ENCODE data around the gene CACFD1.

Gene CACFD1

GRCh38 chr9:133483611-133484010 is 23.8 kb downstream of the CACFD1 start:
- DNase-seq (ENCODE audit: low read depth in 2 of 2): no peak

GRCh38 chr9:133484671-133485437 is 25.1 kb downstream of the CACFD1 start:
- no peak for DNase-seq (ENCODE audit: low read depth in 2 of 2)

DNA sequence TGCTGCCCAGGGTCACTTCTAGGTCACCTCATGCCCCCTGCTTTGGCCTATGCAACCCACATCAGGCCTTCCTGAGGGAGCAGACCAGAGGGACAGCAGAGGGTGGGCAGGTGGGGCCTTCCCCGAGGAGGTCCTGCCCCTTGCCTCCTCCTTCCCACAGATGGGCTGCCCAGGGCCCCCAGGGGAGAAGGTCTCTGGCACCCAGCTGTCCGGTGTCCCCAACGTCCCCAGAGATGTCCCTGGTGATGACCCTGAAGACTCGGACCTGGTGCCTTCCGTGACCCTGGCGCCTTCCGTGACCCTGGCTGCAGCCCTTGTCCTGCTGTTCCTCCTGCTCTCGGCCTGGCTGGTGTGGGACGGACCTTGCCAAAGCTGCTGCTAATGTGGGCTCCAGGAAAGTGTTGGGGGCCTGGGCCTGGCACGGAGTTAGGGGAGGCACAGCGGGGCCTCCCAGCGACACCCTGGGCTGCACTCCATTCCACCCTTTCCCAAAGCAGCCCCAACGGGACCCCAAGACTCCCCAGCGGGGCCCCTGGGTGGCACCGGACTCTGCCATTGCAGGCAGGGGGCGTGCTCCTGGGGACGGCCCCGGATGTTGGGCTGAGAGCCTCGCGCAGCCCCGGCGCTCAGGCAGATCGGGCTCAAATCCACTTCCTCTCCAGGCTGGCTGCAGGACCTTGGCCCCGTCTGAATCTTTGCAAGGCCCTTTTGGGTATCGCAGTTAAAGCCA is 25.9 kb downstream of the CACFD1 start:
- no peak for DNase-seq (ENCODE audit: low read depth in 2 of 2)

- DNase-seq (ENCODE audit: low read depth in 2 of 2): no peak
Observed at GRCh38 chr9:133487331-133487725, 27.6 kb downstream of the CACFD1 start.

GRCh38 chr9:133488686-133489252 is 29.0 kb downstream of the CACFD1 start:
- no peak for DNase-seq (ENCODE audit: low read depth in 2 of 2)

GRCh38 chr9:133489253-133490190 is 29.7 kb downstream of the CACFD1 start:
- DNase-seq (ENCODE audit: low read depth in 2 of 2): no peak

- DNase-seq (ENCODE audit: low read depth in 2 of 2): no peak
Observed at GRCh38 chr9:133490201-133490681, 30.5 kb downstream of the CACFD1 start.

DNA sequence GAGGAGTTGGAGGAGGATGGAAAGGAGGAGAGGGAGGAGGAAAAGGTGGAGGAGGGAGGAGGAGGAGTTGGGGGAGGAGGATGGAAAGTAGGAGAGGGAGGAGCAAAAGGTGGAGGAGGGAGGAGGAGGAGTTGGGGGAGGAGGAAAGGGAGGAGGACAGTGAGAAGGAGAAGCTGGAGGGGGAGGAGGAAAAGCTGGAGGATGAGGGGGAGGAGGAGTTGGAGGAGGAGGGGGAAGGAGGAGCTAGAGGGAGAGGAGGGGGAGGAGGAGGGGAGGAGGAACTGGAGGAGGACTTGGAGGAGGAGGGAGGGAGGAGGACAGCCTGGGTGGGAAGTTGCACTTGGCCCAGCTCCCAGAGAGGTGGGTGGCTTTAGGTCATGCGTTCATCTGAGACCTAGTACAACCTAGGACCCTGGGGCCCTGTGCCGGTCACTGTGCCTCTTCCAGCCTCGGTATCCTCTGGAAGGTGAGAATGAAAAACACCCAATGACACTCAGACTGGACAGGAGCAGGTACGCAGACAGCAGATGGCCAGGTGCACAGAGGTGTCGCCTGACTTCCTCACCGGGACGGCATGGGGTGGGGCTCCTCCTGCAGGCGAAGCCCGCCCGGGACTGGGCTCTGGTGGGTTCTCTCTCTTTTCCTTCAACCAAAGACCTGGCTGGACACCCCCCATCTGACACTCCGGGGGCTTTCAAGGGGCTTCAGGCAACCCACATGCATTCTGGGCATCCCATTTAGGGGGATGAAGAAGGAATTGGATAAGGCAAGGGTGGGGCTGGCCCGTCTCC is 31.3 kb downstream of the CACFD1 start:
- DNase-seq (ENCODE audit: low read depth in 2 of 2): no peak

- no peak for DNase-seq (ENCODE audit: low read depth in 2 of 2)
Observed at GRCh38 chr9:133491656-133491925, 31.8 kb downstream of the CACFD1 start.

- DNase-seq (ENCODE audit: low read depth in 2 of 2): no peak
Observed at GRCh38 chr9:133492061-133493021, 32.6 kb downstream of the CACFD1 start.

DNA sequence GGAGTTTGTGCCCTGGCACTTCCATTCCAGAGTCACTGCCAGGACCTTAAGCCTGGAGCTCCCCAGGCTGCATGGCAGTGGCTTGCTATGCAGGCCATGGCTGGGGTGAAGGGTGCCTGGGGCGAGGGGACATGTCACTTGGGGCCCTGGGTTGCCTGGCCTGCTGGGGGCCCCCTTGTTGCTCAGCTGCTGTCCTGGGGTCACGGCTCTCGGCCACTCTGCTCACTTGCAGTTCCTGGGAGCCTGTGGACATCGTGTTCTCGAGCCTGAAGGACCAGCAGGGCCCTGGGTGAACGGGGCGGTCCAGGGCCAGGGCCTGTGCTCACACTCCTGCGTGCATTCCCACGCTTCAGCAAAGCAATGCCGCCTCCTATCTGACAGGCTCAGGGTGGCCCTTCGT is 33.6 kb downstream of the CACFD1 start:
- DNase-seq (ENCODE audit: low read depth in 2 of 2): no peak

DNA sequence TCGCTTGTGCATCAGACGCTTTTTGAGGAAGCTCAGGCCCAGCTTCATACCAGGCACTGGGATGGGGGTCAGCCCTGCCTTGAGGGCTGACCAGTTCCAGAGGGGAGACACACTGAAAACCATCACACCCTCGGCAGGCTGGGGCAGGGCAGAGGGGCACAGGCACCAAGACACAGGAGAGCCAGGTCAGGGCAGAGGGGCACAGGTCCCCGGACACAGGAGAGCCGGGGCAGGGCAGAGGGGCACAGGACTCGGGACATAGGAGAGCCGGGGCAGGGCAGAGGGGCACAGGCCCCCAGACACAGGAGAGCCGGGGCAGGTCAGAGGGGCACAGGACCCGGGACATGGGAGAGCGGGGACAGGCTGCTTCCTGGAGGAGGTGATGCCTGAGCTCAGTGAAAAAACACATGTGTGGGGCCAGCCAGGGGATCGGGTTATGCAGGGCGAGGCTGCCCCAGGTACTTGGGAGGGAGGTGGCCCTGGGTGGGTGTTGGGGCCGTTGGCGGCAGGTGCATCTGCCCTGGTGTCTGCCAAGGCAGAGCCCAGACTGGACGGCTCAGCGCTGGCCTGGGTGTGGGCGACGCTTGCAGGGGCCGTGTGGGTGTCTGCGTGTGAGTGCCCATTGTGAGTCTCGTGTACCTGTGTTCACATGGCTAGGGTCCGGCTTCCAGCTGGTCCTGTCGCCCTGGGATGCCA is 34.2 kb downstream of the CACFD1 start:
- no peak for DNase-seq (ENCODE audit: low read depth in 2 of 2)

- no peak for DNase-seq (ENCODE audit: low read depth in 2 of 2)
Observed at GRCh38 chr9:133494636-133495326, 35.0 kb downstream of the CACFD1 start.

DNA sequence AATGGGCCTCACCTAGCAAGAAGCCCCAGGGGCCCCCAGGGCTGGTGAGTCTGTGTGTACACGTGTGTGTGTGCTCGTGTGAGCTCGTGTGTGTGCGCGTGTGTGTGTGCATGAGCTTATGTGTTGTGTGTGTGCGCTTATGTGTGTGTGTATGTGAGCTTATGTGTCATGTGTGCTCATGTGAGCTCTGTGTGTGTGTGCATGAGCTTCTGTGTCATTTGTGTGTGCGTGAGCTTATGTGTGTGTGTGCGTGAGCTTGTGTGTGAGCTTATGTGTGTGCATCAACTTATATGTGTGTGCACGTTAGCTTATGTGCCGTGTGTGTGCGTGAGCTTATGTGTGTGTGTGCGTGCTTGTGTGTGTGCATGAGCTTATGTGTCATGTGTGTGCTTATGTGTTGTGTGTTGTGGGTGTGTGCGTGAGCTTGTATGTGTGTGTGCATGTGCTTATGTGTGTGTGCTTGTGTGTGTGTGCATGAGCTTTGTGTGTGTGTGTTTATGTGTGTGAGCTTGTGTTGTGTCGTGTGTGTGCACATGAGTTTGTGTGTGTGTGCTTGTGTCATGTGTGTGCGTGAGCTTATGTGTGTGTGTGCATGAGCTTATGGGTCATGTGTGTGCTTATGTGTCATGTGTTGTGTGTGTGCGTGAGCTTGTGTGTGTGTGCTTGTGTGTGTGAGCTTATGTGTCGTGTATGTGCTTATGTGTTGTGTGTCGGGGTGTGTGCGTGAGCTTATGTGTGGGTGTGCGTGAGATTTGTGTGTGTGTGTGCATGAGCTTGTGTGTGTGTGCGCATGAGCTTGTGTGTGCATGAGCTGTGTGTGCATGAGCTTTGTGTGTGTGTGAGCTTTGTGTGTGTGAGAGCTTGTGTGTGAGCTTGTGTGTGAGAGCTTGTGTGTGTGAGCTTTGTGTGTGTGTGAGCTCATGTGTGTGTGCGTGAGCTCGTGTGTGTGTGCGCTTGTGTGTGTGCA is 35.8 kb downstream of the CACFD1 start:
- no peak for DNase-seq (ENCODE audit: low read depth in 2 of 2)

DNA sequence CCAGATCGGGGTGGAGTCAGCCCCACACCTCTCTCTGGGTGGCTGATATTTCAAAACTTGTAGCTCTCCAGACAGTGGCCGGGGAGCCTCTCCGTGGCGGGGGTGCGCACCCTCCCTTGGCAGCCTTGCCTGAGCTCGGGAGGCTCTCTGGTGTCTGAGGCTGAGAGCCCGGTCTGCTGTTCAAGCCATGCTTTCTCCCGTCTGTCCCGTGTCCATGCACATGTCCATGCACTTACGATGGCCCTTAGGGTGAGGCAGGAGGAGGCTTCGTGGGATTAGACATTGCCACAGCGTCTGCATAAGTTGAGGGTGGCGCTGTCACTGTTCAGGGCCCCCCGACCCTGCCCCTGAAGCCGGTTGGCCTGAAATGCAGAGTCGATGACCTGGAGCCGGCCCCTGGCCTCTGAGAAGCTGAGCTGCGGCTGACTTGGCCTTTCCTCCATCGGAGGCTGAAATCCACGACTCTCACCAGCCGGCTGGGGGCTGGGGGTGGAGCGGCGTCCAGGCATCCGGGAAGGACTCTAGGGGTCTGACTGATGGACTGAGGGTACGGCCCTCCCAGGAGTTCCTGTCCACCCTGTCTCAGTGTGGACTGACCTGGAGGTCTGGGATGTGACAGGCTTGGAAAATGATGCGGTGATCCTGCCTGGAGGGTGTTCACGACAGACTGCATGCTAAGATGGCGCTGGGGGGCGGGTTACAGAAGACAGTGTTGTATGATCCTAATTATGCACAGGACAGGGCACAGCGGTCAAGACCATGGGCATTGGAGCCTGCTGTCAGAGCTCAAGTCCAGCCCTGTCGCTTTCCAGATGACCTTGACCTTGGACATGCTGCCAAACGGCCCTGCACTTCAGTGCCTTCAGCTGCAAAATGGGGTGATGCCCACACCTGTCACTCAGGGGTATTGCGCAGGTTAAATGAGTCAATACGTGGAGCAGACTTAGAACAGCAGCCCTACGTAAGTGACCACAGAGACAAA is 37.4 kb downstream of the CACFD1 start:
- DNase-seq (ENCODE audit: low read depth in 2 of 2): no peak

DNA sequence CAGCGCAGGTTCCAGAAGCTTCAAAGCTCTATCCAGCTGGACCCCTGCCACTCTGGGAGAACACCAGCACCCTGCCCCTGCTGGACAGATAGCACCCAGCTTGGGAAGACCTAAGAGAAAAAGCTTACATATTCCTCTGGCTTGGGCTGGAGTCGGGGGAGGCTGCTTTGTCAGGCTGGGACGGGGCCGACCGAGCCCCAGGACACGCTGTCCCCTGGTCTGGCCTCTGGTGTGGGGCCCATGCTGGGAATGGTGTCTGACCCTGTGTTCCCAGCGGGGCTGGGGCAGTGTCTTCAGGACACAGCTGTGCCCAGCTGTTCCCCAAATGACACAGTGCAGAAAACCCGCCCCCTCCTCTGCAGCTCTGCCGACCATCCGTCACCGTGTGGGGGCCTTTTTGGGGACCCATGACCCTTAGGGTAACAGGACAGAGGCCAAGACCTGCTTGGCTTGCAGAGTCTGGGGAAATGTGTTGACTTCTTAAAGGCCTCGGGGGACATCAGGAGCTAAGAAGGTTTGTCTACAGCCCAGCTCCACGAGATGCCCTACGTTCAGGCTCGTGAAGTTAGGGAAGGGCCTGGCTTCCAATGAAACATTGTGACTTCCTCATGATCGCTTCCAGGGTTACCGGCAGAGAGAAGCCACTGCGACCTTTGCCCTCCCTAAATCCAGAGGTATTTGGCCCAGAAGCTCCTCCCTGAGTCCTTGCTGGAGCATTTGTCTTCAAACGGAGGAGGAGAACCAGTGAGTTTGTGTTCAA is 39.5 kb downstream of the CACFD1 start:
- no peak for DNase-seq (ENCODE audit: low read depth in 2 of 2)

Data from stimulated activated CD4-positive, alpha-beta T cell treated with anti-CD3 and anti-CD28 coated beads, Interleukin-15, amount 100 ng/mL, for 48 hours (primary cell).